IMR-90 (cell line): ENCODE results near the gene RASSF4. TPM values are rescaled to one million over a fixed set of nuclear protein-coding genes. Genes with fewer than 3 reads are reported as not detected.

ENCODE experiments used
- ATAC-seq: fragments of 200-7000 bp; cut with Tn5 transposase; 2 replicates; pipeline ENCODE4 v1.9.1; 2020; ENCODE audit warnings: low read depth, mild to moderate bottlenecking, moderate library complexity
- BruUV-seq: library from RNA; stranded (reverse); fragments of 400-500 nt; replicated peaks from 2 replicates; lab custom pipeline; 2021; lab: Mats Ljungman, UMichigan
- CTCF ChIA-PET: fragments of 300-600 bp; formaldehyde crosslinking; extraction: SDS; loops from one replicate; lab custom pipeline; 2021; ENCODE audit warnings: antibody characterized with exemption; lab: Yijun Ruan, JAX
- POLR2A ChIA-PET: fragments of 300-600 bp; sonication (Branson Sonifier 250); formaldehyde crosslinking; loops from one replicate; lab custom pipeline; 2022; ENCODE audit warnings: antibody characterized with exemption; ENCODE audit not compliant: unreplicated experiment; lab: Charles Lee
- DNase-seq: peaks from one replicate; pipeline ENCODE4 v3.0.0; 2013
- H2AFZ ChIP-seq: replicated peaks from 2 replicates; pipeline ENCODE3; 2013; ENCODE audit warnings: low read length, mild to moderate bottlenecking; ENCODE audit not compliant: poor library complexity
- H2AK5ac ChIP-seq: 2 replicates; pipeline ENCODE4 v1.6.1; 2013; ENCODE audit warnings: low read depth, low read length, inconsistent platforms
- H2AK9ac ChIP-seq: replicated peaks from 2 replicates; pipeline ENCODE3; 2013; ENCODE audit warnings: mild to moderate bottlenecking, low read depth, low read length, moderate library complexity; ENCODE audit not compliant: poor library complexity
- H2BK120ac ChIP-seq: 2 replicates; pipeline ENCODE4 v1.6.1; 2013; ENCODE audit warnings: low read depth, low read length, inconsistent platforms
- H2BK15ac ChIP-seq: 3 replicates; pipeline ENCODE4 v1.6.1; 2013; ENCODE audit warnings: low read depth, low read length, inconsistent platforms
- H2BK20ac ChIP-seq: 2 replicates; pipeline ENCODE4 v1.6.1; 2013; ENCODE audit warnings: low read depth, mild to moderate bottlenecking, inconsistent platforms, low read length, moderate library complexity
- H2BK5ac ChIP-seq: 2 replicates; pipeline ENCODE4 v1.6.1; 2013; ENCODE audit warnings: mild to moderate bottlenecking, low read depth, low read length, inconsistent platforms; ENCODE audit not compliant: poor library complexity, severe bottlenecking
- H3K14ac ChIP-seq: replicated peaks from 2 replicates; pipeline ENCODE4 v1.6.1; 2013; ENCODE audit warnings: low read depth, low read length, inconsistent platforms
- H3K18ac ChIP-seq: 2 replicates; pipeline ENCODE4 v1.6.1; 2013; ENCODE audit warnings: low read depth, low read length, control low read depth
- H3K23ac ChIP-seq: 2 replicates; pipeline ENCODE4 v1.6.1; 2013; ENCODE audit warnings: low read depth, low read length, inconsistent platforms
- H3K27ac ChIP-seq: 2 replicates; pipeline ENCODE4 v1.5.1; 2013; ENCODE audit warnings: mild to moderate bottlenecking, control low read depth, low read length; ENCODE audit not compliant: insufficient read depth
- H3K27me3 ChIP-seq: 2 replicates; pipeline ENCODE4 v1.6.1; 2013; ENCODE audit warnings: low read length; ENCODE audit not compliant: control insufficient read depth, insufficient read depth
- H3K36me3 ChIP-seq: 2 replicates; pipeline ENCODE4 v1.6.1; 2013; ENCODE audit warnings: low read length, mixed read lengths; ENCODE audit not compliant: control insufficient read depth, insufficient read depth
- H3K4ac ChIP-seq: 2 replicates; pipeline ENCODE4 v1.6.1; 2013; ENCODE audit warnings: low read depth, low read length, inconsistent platforms
- H3K4me1 ChIP-seq: 2 replicates; pipeline ENCODE4 v1.6.1; 2013; ENCODE audit warnings: low read length, mixed read lengths; ENCODE audit not compliant: control insufficient read depth, insufficient read depth
- H3K4me2 ChIP-seq: 2 replicates; pipeline ENCODE4 v1.6.1; 2013; ENCODE audit warnings: low read depth, mild to moderate bottlenecking, control low read depth, low read length, moderate library complexity
- H3K4me3 ChIP-seq: 2 replicates; pipeline ENCODE4 v1.5.1; 2013; ENCODE audit warnings: low read depth, mild to moderate bottlenecking, control low read depth, low read length, moderate library complexity; ENCODE audit not compliant: insufficient read depth
- H3K56ac ChIP-seq: 2 replicates; pipeline ENCODE4 v1.6.1; 2013; ENCODE audit warnings: low read length, inconsistent platforms; ENCODE audit not compliant: insufficient read depth; ENCODE audit errors: extremely low read depth
- H3K79me1 ChIP-seq, 2 experiments: 2 replicates each; pipeline ENCODE4 v1.6.1; 2013; ENCODE audit warnings: low read length in 2 of 2, inconsistent platforms in 1 of 2, low read depth in 1 of 2
- H3K9ac ChIP-seq: 2 replicates; pipeline ENCODE4 v1.6.1; 2013; ENCODE audit warnings: low read depth, low read length, control low read depth
- H3K9me1 ChIP-seq: 2 replicates; pipeline ENCODE4 v1.6.1; 2013; ENCODE audit warnings: low read length, inconsistent platforms; ENCODE audit not compliant: insufficient read depth
- H3K9me3 ChIP-seq: 2 replicates; pipeline ENCODE4 v1.6.1; 2013; ENCODE audit warnings: low read length; ENCODE audit not compliant: control insufficient read depth, insufficient read depth
- H4K20me1 ChIP-seq: 2 replicates; pipeline ENCODE4 v1.6.1; 2013; ENCODE audit warnings: low read length, inconsistent platforms; ENCODE audit not compliant: insufficient read depth
- H4K5ac ChIP-seq: 2 replicates; pipeline ENCODE4 v1.6.1; 2013; ENCODE audit warnings: mild to moderate bottlenecking, low read depth, low read length, control low read depth
- H4K8ac ChIP-seq, 2 experiments: 2 replicates each; pipeline ENCODE4 v1.6.1; 2013; ENCODE audit warnings: low read depth in 2 of 2, low read length in 2 of 2, control low read depth in 1 of 2, inconsistent platforms in 1 of 2
- H4K91ac ChIP-seq: 2 replicates; pipeline ENCODE4 v1.6.1; 2013; ENCODE audit warnings: low read depth, low read length, inconsistent platforms; ENCODE audit not compliant: insufficient read depth
- BHLHE40 ChIP-seq: fragments of 150-350 bp; IDR thresholded peaks from 2 replicates; pipeline ENCODE4 v1.6.1; 2016; ENCODE audit warnings: mild to moderate bottlenecking, low read depth, low read length
- CEBPB ChIP-seq: IDR thresholded peaks from 2 replicates; pipeline ENCODE4 v1.6.1; 2012; ENCODE audit warnings: low read depth, low read length, improper control_type of control experiment
- CHD1 ChIP-seq: IDR thresholded peaks from 2 replicates; pipeline ENCODE4 v1.6.1; 2012; ENCODE audit warnings: low read depth, low read length, improper control_type of control experiment
- CTCF ChIP-seq: conservative IDR thresholded peaks from 2 replicates; pipeline ENCODE4 v1.5.1; 2012; ENCODE audit warnings: mild to moderate bottlenecking, low read depth, low read length, improper control_type of control experiment
- ELK1 ChIP-seq: fragments of 150-350 bp; IDR thresholded peaks from 2 replicates; pipeline ENCODE4 v1.6.1; 2016; ENCODE audit warnings: low read depth, mild to moderate bottlenecking, low read length, moderate library complexity, borderline replicate concordance
- FOS ChIP-seq: fragments of 150-350 bp; IDR thresholded peaks from 2 replicates; pipeline ENCODE4 v1.6.1; 2016; ENCODE audit warnings: low read depth, low read length
- MAFK ChIP-seq: IDR thresholded peaks from 2 replicates; pipeline ENCODE4 v1.6.1; 2012; ENCODE audit warnings: low read depth, low read length, improper control_type of control experiment
- MAZ ChIP-seq: IDR thresholded peaks from 2 replicates; pipeline ENCODE4 v1.6.1; 2012; ENCODE audit warnings: low read depth, mild to moderate bottlenecking, low read length, improper control_type of control experiment, moderate library complexity, borderline replicate concordance
- MXI1 ChIP-seq: IDR thresholded peaks from 2 replicates; pipeline ENCODE4 v1.6.1; 2012; ENCODE audit warnings: low read depth, mild to moderate bottlenecking, low read length, moderate library complexity, borderline replicate concordance
- NFE2L2 ChIP-seq: fragments of 150-350 bp; IDR thresholded peaks from 2 replicates; pipeline ENCODE4 v1.6.1; 2016; ENCODE audit warnings: low read depth, mild to moderate bottlenecking, low read length
- POLR2A ChIP-seq: IDR thresholded peaks from 2 replicates; pipeline ENCODE4 v1.6.1; 2012; ENCODE audit warnings: mild to moderate bottlenecking, low read depth, low read length
- RAD21 ChIP-seq: IDR thresholded peaks from 2 replicates; pipeline ENCODE4 v1.6.1; 2012; ENCODE audit warnings: low read length, improper control_type of control experiment
- RCOR1 ChIP-seq: IDR thresholded peaks from 2 replicates; pipeline ENCODE4 v1.6.1; 2012; ENCODE audit warnings: mild to moderate bottlenecking, low read length, improper control_type of control experiment; ENCODE audit not compliant: insufficient replicate concordance
- RFX5 ChIP-seq: IDR thresholded peaks from 2 replicates; pipeline ENCODE4 v1.8.0; 2012; ENCODE audit warnings: low read depth, mild to moderate bottlenecking, low read length, moderate library complexity
- SMC3 ChIP-seq: fragments of 150-350 bp; IDR thresholded peaks from 2 replicates; pipeline ENCODE4 v1.6.1; 2016; ENCODE audit warnings: low read depth, mild to moderate bottlenecking, antibody characterized with exemption, low read length, moderate library complexity
- USF2 ChIP-seq: fragments of 150-350 bp; IDR thresholded peaks from 2 replicates; pipeline ENCODE4 v1.6.1; 2017; ENCODE audit warnings: mild to moderate bottlenecking, antibody characterized with exemption, low read length, low read depth
- WGBS, 2 experiments: methylation state at CpG; one replicate each; pipeline versions ENCODE4 v1.1.5 to v1.1.7; 2013; ENCODE audit warnings: missing lambda C conversion rate in 2 of 2; ENCODE audit not compliant: insufficient read length in 1 of 2; ENCODE audit errors: extremely low coverage in 2 of 2; 5-methylcytosine and 5-hydroxymethylcytosine counted together
- dilution Hi-C: fragments of 300-500 bp; cut with HindIII; formaldehyde crosslinking; loops from one replicate; pipeline ENCODE4 v1.14.3; 2018; ENCODE audit warnings: low sequenced_read_pairs; ENCODE audit not compliant: unreplicated experiment
- in situ Hi-C: fragments of 300-500 bp; cut with MboI; formaldehyde crosslinking; loops from 3 replicates; pipeline ENCODE4 v1.14.3; 2019; ENCODE audit warnings: low sequenced_read_pairs, inconsistent platforms, mixed read lengths
- intact Hi-C: fragments of 100-400 bp; cut with micrococcal nuclease; formaldehyde crosslinking; loops from 2 replicates; pipeline ENCODE4 v1.10.0; 2022
- polyA plus RNA-seq, 3 experiments: library from polyadenylated mRNA; depleted of rRNA; stranded (reverse); fragments of >200 nt; gene quantifications; 2 replicates each; pipeline ENCODE4 v1.2.3, GENCODE V29; 2012; ENCODE audit warnings: low replicate concordance in 1 of 3
- total RNA-seq: library from RNA; depleted of rRNA; stranded (reverse); fragments of >200 nt; gene quantifications from 2 replicates; pipeline ENCODE4 v1.2.3, GENCODE V29; 2012

The RASSF4 gene
- total and polyA plus RNA-seq, 2 of the 4 experiments (the other 2 are of a cell fraction) = 5.9 to 8.6 TPM

GRCh38 chr10:44972874-44973306 is 13.3 kb downstream of the RASSF4 start:
- Histone ChIP-seq H2BK15ac (no peak overlapping the region), H4K8ac (no peak overlapping the region), H3K23ac (no peak overlapping the region), H2AFZ (no peak overlapping the region), H3K4me1 (peaks cover 38% of the 10 kb centered on the region), H3K4ac (no peak overlapping the region), H3K14ac (no peak overlapping the region), H3K27me3 (no peaks in the 10 kb centered on the region), H3K56ac (no peak overlapping the region), H2AK9ac (no peak overlapping the region), H3K9ac (no peak overlapping the region), H2BK120ac (no peak overlapping the region), H3K9me3 (no peaks in the 10 kb centered on the region), H4K5ac (no peak overlapping the region), H3K79me1 (peaks cover 3 to 45% of the 10 kb centered on the region in 2 experiments; a peak in 3 of 4 replicates), H3K9me1 (peaks cover 17% of the 10 kb centered on the region), H4K20me1 (no peaks in the 10 kb centered on the region; the same call in 1 of the 2 replicates), H3K36me3 (peaks cover 25% of the 10 kb centered on the region; the same call in 1 of the 2 replicates), H3K18ac (no peak overlapping the region), H2BK20ac (no peak overlapping the region), H3K27ac (no peak overlapping the region), H2AK5ac (no peak overlapping the region), H2BK5ac (no peak overlapping the region), H3K4me3 (no peak overlapping the region), H4K91ac (no peak overlapping the region), H3K4me2 (no peak overlapping the region)
- ATAC-seq (no peak), DNase-seq (no peak)
- 80% methylated on average over 2 of the region's 6 CpGs; no CpG with 5 or more reads in 1 of the 2 experiments for WGBS, 2 experiments
- intact Hi-C loops (no loop called here), in situ Hi-C loops (no loop called here), dilution Hi-C loops (no loop called here)
- BruUV-seq = no TSS peak
- CTCF ChIA-PET = no interaction called here
- TF ChIP-seq POLR2A (no peak), MAFK (no peak), RFX5 (no peak), ELK1 (no peak), RAD21 (no peak), NFE2L2 (no peak), CEBPB (no peak), CHD1 (no peak), MXI1 (no peak), RCOR1 (no peak), MAZ (no peak), FOS (no peak), SMC3 (no peak), CTCF (no peak), BHLHE40 (no peak), USF2 (no peak)
- POLR2A ChIA-PET = no interaction called here
